Hypothalamus (tissue), 51 donors: ENCODE measurements around the gene BCHE.
"Not testable (repeated sequence)": the region's sequence is repeated elsewhere in the genome, so short reads cannot be mapped to it uniquely, and the experiment has no call there.

Experiments
- DNase-seq, 51 donors: peaks; one replicate each; lab custom pipeline; 2025; lab: John Stamatoyannopoulos, UW

Gene BCHE

DNA sequence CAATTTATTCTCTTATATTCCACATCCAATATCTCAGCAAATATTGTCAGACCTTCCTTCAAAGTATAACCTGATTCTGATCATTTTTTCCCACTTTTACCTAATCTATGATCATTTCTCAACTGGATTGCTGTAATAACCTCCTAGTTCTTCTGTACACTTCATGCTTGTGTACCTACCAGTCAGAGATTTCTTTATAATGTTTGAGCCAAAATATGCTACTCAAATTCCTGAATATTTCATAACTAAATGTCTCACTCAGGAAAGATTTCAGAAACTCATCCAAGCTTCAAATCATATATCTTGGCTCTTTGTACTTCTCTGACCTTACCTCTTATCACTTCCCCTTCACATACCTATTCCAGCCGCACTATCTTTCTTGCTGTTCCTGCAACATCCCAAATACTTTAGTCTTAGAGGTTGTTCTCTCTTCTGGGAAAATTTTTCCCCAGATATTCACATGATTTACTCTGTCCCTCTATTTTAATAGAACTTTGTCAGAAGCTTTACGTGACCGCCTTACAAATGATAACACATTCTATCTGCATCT lies 20.0 kb downstream of the BCHE start:
- DNase-seq, result no peak

DNA sequence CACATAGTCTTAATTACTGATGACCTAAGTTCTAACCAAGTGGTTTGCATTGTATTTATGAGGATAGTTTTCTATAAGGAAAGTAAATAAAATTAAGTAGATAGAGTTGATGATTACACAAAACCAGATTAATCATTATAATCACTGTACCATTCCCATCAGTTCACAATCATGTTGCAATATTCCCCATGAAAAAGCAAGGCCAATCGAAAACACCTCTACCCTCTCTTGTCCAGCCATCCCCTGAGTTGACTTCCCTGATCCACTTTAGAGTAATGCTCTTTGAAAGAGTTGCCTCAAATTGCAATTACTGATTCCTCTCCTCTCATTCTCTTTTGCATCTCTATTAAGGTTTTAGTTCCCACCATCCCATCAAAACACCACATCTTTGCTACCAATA lies 21.0 kb downstream of the BCHE start:
- no peak for DNase-seq

DNA sequence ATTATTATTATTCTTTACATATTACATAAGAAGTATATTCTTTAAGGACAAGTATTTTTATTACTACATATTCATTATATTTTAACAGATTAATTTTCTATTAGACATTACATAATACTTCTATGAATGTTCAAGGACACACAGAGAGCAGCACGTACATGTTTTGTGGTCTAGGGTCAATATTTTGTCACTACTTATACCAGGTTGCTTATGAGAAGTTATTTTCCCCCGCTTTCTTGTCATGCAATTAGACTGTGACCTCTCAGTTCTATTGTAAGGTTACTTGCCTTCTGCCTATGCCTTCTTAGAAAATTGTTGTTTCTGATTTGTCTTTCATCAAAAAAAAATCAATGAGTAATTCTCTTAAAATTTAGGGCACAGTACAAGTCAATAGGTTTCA lies 21.5 kb downstream of the BCHE start:
- no peak for DNase-seq

DNA sequence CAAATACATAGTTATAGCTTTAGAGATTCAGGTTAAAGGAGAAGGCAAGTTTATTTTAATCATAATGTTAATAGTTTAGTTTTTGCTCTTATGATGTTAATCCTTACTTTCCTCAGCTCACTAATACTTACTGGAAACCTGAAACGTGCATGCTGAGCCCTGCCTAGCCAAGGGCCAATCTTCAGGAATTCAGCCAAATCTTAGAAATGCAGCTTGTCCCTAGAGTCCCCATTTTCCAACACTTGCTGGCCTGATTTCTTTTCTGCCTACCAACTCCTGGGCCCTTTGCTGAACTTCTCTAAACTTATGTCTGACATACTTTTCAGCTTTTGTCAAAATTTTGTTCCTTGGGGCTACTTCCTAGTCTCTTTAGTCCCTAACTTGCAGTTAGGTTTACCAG lies 22.8 kb downstream of the BCHE start:
- DNase-seq, result no peak

DNA sequence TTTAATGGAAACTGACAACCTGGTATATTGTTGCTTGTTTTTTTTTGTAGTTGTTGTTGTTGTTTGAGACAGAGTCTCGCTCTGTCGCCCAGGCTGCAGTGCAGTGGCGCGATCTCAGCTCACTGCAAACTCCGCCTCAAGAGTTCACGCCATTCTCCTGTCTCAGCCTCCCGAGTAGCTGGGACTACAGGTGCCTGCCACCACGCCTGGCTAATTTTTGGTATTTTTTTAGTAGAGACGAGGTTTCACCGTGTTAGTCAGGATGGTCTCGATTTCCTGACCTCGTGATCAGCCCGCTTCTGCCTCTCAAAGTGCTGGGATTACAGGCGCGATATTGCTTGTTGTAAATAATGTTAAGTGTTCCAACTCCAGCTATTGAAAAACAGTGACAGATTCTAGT lies 29.3 kb downstream of the BCHE start:
- DNase-seq, result not testable (repeated sequence)

DNA sequence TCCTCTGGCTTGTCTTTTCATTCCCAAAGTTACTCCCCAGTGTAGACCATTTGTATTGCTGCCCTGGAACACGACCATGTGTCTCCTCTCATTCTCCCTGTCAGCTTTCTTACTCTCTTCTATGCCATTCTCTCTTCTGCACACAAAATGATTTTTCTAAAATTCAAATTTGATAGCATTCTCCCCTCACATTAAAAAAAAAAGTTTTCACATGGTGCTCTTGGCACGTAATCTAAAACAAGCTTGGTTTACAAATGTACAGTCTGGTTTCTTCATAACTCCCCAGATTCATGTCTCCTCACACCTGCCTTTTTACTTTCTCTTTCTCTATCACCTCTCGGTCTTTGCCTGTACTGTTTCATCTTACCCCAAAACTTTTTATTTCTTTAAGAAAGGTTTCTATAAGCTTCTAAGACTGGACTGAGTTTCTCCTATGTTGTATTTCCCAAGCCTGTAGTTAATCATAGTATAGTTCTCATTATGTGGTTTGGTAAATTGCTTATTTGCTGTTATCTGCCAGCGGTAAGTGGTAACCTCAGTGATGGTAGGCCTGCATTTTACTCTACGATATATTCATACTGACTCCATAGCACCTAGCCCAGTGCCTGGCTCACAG lies 31.2 kb downstream of the BCHE start:
- DNase-seq, result no peak

DNA sequence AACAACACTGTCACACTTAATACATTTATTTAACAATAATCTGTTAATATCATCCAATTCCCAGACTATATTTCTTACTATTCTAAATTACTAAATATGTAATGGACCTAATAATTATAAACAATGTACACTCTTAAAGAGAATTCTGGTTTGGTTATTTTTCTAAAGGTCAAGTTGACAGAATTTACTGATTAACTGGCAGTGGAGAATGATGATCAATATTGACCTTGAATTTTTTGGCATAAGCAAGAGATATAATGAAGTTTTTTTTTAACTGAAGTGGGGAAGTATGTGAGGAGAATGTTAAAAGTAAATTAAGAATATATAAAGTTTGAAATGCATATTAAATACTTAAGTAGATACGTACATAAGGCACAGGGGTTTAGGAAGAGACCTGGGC lies 33.8 kb downstream of the BCHE start:
- DNase-seq, result no peak

DNA sequence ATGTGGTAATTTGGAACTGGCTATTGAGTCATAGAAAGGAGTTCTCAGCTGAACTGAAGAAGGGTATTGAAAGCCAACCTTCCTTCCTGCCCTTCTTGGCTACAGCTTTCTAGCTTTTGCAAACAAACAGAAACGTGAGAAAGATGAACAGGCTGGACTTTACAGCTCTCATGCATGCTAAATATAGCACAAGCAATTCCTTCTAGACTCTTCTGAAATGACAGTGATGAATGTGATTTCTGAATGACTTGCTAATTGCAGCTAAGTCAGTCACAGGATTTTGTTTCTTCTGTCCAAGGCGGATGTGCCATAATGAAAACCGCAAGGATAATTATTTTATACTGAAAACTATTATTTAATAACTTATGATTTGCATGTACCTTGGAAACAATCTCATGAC lies 36.3 kb downstream of the BCHE start:
- no peak for DNase-seq

DNA sequence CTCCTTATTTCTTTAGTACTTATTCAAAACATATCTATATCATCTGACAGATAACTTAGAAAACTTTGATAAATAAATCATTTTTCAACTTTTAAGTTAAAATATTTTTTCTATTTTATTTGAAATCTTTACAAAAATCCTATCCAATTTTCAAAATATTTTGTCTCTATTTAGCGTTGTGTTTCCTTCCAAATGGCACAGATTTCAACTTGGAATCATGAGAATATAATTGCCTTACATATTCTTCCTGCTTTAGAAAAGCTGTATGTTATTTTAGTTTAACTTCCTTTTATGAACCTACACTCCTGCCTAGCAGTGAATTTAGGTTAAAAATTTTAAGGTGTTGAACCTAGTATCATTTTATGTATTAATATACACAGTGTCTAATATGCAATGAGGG lies 38.2 kb downstream of the BCHE start:
- DNase-seq, result no peak

DNA sequence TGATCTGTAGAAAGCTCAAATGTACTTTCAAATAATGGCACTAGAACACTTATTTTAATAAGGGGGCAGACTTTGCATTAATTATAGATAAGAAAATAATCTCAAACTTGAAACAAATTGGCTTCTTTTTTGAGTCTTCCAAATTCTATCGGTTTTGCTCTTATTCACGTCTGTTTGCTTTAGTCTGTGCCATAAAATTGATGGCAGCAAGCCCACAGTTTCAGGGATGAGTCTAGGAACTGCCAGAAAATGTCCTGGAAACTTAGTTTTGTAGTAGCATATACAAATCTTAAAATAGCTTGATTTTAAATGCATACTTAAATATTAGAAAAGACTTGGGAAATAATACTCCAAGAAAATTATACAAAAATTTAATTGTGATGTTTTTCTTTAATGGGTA lies 39.7 kb downstream of the BCHE start:
- no peak for DNase-seq

DNA sequence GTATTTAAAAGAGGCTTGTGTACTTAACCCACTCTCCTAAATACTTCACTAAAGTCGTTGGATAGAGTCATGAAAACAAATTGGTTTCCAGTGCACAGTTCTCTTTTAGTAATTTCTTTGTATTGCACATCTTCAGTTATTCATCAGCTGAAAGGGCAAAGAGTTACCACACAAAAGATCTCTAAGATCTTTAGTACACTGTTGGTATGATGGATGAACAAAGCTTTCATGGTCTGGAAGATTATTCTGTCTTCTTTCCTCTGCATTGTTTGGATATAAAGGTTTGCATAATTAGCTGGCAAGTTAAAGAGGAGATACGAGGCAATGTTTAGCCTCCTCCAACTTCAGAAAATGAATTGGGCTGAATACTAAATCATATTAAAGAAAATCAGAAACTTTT lies 40.5 kb downstream of the BCHE start:
- no peak for DNase-seq

DNA sequence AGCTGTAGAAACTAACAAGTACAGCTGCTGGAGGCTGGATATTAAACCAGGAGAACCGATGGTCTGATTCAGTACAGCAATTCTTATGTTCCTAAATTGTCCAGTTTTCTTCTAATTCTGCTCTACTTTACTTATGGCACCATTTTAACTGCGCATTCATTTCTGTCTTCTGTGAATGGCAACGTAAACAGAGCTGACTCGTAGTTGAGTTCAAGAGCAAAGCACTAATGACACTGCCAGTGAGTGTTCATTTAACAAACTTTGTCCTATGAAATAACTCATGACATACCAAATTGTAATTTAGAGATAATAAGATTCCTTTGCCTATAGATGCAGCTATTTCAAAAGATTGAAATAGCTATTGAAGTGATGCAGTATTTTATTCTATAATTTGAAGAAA lies 48.7 kb downstream of the BCHE start:
- no peak for DNase-seq

DNA sequence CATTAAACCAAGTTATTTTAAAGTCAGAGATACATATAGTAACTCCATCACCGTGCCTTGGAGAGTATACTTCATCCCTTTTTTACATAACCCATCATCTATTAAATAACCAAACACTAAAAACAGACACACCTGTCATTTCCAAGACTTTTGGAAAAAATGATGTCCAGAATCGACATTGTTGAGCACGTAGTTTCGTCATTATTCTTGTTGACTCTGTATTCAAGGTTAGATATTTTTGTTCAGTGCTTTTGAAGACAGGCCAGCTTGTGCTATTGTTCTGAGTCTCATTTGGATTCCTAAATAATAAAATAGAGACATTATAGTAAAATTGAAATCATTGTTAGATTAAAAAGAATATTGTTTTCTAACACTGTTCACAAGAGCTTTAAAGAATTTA lies 51.2 kb downstream of the BCHE start:
- DNase-seq, result no peak

DNA sequence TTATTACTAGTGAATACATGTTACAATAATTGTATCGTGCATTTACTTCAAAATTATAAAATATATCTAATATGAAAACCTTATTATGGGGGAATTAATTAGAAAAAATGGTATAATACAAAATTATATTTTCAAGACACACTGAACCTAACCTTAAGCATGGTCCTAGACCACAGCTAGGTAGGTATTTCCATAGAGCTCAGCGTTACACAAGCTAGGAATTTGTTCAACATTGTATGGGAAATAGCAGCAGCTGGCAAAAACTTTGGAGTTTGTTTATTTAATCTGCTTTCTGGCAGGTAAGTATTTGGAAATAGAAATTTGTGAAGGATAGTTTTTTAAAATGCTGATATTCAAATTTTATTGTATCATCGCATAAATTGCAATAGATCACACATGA lies 52.9 kb downstream of the BCHE start:
- DNase-seq, result no peak

DNA sequence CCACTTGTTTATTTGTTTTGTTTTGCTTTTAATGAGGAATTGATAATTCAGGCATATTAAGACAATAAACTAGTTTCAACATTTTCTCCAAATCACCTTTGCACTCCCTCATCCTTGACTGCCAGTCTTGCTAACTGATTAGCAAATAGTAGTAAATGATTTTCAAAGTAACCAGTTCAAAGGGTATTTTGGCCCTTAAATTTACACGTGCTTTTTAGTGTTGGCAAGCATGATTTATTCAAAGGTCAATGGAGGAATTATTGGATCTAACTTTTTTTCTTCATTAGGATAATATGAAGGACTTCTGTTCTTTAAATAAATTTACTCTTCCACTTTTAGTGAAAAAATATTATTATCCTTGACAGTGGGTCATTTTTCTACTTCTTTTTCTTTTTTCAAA lies 53.8 kb downstream of the BCHE start:
- DNase-seq, result no peak

DNA sequence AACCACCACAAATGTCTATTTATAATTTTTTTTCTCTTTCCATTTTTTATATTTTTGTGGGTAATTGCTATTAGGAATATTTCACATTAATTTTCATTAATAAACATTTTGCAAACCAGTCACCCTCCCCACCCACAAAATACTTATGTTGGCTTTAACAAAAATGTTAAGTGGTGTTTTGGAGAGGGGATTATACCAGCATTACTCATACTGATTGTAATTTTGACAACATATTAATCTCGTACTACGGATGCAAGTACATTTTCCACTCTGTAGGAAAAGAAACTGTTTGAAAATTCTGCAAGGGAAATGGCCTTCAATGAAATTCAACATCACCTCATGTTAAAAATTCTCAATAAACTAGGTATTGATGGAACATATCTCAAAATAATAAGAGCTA lies 58.3 kb downstream of the BCHE start:
- no peak for DNase-seq

DNA sequence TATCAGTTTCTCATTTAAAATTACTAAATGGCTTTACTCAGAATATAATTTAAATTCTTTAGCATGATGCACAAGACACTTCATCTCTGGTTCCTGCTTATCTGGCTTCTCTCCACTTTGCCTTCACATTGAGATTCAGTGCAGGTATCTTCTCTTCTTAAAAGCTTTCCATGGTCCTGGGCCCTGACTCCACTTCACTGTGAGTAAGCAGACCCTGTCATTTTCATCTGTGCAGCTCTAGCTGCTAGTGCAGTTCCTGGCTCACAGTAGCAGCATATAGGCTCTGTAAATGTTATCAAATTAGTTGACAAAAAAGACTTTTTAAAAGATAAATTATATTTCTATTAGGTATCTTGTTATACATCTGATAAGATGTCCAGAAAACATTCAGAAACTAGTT lies 58.8 kb downstream of the BCHE start:
- DNase-seq, result no peak

DNA sequence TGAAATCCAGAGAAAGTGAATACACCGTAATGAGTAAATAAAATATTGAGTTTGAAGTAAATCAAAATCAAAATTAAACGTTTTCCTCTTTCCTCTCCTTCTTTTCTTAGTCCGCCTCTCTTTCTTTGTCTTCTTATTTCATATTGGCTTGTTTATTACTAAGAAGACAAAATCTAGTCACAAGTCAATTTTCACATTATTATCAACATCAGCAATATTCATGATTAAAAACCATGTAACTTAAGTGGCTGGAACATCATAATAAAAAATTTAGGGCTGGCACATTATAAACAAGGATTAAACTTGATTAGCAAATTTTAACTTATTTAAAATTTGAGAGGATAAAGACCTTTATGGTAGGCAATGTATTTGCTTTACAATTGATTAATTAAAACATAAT lies 61.4 kb downstream of the BCHE start:
- DNase-seq, result no peak

DNA sequence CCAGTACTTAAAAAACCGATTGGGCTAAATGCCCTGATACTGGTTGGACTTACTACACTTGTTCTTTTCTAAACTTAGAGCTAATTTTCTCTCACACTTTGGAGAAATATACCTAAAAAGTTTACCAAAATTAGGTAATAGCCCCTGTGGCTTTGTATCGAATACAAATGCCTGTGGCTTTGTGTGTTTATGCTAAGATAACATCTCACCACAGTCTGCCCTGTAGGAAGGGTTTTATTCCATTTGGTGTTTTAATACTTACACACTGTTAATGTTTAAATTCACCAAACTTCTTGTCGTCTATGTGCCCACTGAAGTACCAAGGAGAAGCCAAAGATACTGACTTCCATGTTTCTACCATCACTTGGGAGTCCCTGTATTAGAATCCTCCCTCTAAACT lies 66.4 kb downstream of the BCHE start:
- DNase-seq, result no peak

DNA sequence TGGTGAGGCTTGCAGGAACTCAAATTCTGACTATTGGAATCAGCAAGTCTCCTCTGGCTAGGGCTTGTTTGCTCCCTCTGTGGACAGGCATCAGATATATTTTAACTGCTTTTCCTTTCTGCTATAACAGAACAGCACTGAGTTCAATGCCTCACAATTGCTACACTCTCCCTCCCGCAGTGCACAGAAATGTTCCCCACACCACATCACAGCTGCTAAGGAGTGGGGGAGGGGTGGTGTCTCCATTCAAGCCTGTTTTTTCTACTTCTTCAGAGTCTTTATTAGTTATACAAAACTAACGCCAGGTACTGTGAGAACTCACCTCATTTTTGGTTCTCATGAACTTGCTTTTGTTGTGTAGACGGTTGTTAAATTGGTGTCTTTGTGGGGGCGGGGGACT lies 68.5 kb downstream of the BCHE start:
- no peak for DNase-seq

DNA sequence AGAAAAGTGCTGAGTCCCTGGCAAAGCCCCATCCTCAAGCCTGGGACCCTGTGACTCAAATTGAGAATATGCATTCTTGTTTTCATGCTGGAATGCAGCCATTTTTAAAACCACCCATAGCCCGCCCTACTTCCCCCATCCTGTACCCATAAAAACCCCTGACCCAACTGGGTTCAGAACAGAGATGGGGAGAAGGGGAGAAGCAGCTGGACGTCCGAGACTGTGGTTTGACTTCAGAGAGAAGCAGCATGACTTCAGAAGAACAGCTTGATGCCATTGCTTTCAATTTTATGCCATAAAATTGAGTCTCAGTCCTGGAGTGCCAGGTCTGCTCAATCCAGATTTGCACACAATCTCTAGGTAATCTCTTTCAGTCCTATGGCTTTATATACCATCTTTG lies 78.2 kb downstream of the BCHE start:
- no peak for DNase-seq

DNA sequence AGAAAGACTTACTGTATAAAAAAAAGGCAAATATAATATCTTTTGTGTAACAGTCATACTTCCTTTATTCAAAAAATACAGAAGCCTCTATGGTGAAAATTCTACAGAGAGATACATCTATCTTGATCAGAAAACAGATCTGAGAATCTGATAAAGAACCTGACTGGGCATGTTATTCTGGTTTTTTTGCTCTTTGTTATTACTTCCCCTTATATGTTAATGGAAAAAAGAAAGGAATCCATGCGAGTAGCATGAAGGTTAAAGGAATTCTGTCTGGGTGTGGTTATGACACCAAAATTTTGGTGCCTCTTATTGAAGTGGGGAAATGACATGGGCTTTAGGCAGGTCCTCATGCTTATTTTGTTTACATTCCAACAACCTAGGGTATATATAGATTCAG lies 81.7 kb downstream of the BCHE start:
- no peak for DNase-seq

DNA sequence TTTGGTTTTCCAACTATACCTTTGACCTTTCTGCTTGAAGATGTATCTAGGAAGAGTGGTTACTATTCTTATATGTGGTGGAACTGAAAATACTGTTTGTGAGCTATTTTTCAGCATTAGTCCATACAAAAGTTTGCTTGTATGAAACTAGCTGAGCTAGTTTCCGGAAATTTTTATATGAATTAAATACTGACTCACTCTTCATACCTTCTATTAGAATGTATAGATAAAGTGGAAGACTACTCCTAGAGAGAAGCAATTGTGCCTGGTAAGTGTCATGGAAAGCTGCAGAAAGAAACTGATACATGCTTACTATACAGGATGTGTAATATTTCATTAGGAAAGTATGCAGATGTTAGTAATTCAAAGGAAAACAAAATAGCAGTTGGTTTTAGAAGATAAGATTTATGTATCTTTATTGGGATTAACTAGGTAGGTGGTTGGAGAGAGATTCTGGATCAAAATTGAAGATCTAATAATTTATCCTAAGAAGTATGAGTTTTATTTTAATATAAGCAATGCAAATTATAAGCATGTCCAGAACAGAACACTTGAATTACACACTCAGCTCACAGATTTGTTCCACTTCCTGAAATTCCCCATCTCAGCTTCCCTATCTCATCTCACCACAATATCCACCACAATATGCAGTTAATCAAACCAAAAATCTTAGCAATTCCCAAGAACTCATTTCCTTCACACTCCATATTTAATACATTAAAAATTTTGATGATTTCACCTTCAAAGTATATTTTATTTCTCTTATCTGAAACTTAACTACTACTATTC lies 82.8 kb downstream of the BCHE start:
- DNase-seq, result no peak
